Upper lobe of left lung (tissue), 6 donors: Measurements from ENCODE around the gene ZXDC. TPM values are rescaled to one million over a fixed set of nuclear protein-coding genes. Genes with fewer than 3 reads are reported as not detected.

Source experiments
- ATAC-seq, 2 donors: fragments of 200-7000 bp; cut with Tn5 transposase; one replicate each; pipeline ENCODE4 v1.9.1; 2022; ENCODE audit warnings: mild to moderate bottlenecking in 2 of 2, moderate library complexity in 2 of 2; ENCODE audit not compliant: low FRiP score in 2 of 2
- DNase-seq, 2 donors: peaks; one replicate each; pipeline ENCODE4 v3.0.0-alpha.2; 2019 to 2020
- H3K27ac ChIP-seq, 4 donors: fragments of 200-600 bp; sonication (generic); one replicate each; pipeline ENCODE4 v1.5.1; 2016 to 2019
- H3K27me3 ChIP-seq, 4 donors: fragments of 200-600 bp; sonication (generic); one replicate each; pipeline ENCODE4 v1.5.1; 2017 to 2019
- H3K36me3 ChIP-seq, 4 donors: fragments of 200-600 bp; sonication (generic); one replicate each; pipeline ENCODE4 v1.5.1; 2016 to 2019
- H3K4me1 ChIP-seq, 4 donors: fragments of 200-600 bp; sonication (generic); one replicate each; pipeline ENCODE4 v1.5.1; 2018 to 2019
- H3K4me3 ChIP-seq, 4 donors: fragments of 200-600 bp; sonication (generic); one replicate each; pipeline ENCODE4 v1.5.1; 2017 to 2019; ENCODE audit warnings: mild to moderate bottlenecking in 2 of 4, moderate library complexity in 1 of 4
- H3K9me3 ChIP-seq, 4 donors: fragments of 200-600 bp; sonication (generic); one replicate each; pipeline ENCODE4 v1.5.1; 2018 to 2019
- CTCF ChIP-seq, 6 experiments: fragments of 450-650 bp in 4 of 6; fragments of 200-600 bp in 2 of 6; sonication (generic) in 2 of 6; IDR thresholded peaks; one replicate each; pipeline ENCODE4 v1.5.1; 2016 to 2019; ENCODE audit warnings: antibody characterized with exemption in 6 of 6
- EP300 ChIP-seq, 4 donors: sonication (generic); formaldehyde crosslinking; IDR thresholded peaks; one replicate each; pipeline ENCODE4 v1.5.1; 2017; ENCODE audit warnings: antibody characterized with exemption in 4 of 4, control low read depth in 2 of 4
- POLR2A ChIP-seq, 4 donors: fragments of 450-650 bp; IDR thresholded peaks; one replicate each; pipeline ENCODE4 v1.5.1; 2016 to 2017; ENCODE audit warnings: antibody characterized with exemption in 4 of 4, mild to moderate bottlenecking in 2 of 4
- POLR2AphosphoS5 ChIP-seq, 2 donors: sonication (generic); formaldehyde crosslinking; IDR thresholded peaks; one replicate each; pipeline ENCODE4 v1.5.1; 2017; ENCODE audit warnings: antibody characterized with exemption in 2 of 2
- WGBS, 2 donors: methylation state at CpG; one replicate each; pipeline ENCODE4 v1.1.5; 2017 to 2018; 5-methylcytosine and 5-hydroxymethylcytosine counted together
- total RNA-seq, 6 donors: library from RNA; depleted of rRNA in 4 of 6; stranded (reverse); fragments of >200 nt in 4 of 6; gene quantifications; one replicate each; pipeline versions ENCODE4 v1.1.0 to v1.2.1, GENCODE V29; 2016 to 2021
- donor health status: DM: no; HTN: no; CAD: no; lungs with moderate emphysema.
- donor health status: DM: no; HTN: yes; CAD: no; lungs with severe emphysema.

ZXDC gene
- total RNA-seq, 6 donors from 2014 or later, result 35.9 to 112 (median 53.5) TPM

- H3K27me3 ChIP-seq, result no peaks in the 10 kb centered on the region
- H3K27ac ChIP-seq, result no peak overlapping the region
- no peak for ATAC-seq
- WGBS, 2 donors, result 67 to 93% methylated on average over 1 to 2 of the region's 6 CpGs
- no peak for TF ChIP-seq POLR2A (IDR thresholded peaks at IDR 0.05)
- TF ChIP-seq POLR2AphosphoS5 (IDR thresholded peaks at IDR 0.05), result no peak
- no peak for TF ChIP-seq EP300 (IDR thresholded peaks at IDR 0.05)
- TF ChIP-seq CTCF (IDR thresholded peaks at IDR 0.05), result no peak
- peaks cover 0 to 3% (median 0%) of the 10 kb centered on the region in 4 donors for H3K4me1 ChIP-seq
- H3K9me3 ChIP-seq, result no peaks in the 10 kb centered on the region
- H3K4me3 ChIP-seq, result no peak overlapping the region
- no peaks in the 10 kb centered on the region for H3K36me3 ChIP-seq
- no peak for DNase-seq
These were observed 40.7 kb upstream of the ZXDC start for GRCh38 chr3:126516152-126516935.

GRCh38 chr3:126515066-126515706 is 39.5 kb upstream of the ZXDC start:
- whole genome bisulfite sequencing, 2 donors, result 88 to 100% methylated on average over 5 to 8 of the region's 8 CpGs
- H3K4me3 ChIP-seq, result no peak overlapping the region
- H3K9me3 ChIP-seq, result no peaks in the 10 kb centered on the region
- ATAC-seq (no peak), DNase-seq (no peak)
- H3K27ac ChIP-seq, result no peak overlapping the region
- no peaks in the 10 kb centered on the region for H3K36me3 ChIP-seq
- no peaks in the 10 kb centered on the region for H3K27me3 ChIP-seq
- TF ChIP-seq POLR2AphosphoS5 (IDR thresholded peaks at IDR 0.05), result no peak
- TF ChIP-seq POLR2A (IDR thresholded peaks at IDR 0.05), result no peak
- TF ChIP-seq EP300 (IDR thresholded peaks at IDR 0.05), result no peak
- TF ChIP-seq CTCF (IDR thresholded peaks at IDR 0.05), result no peak
- peaks cover 0 to 3% (median 0%) of the 10 kb centered on the region in 4 donors for H3K4me1 ChIP-seq

GRCh38 chr3:126514161-126514560 is 38.5 kb upstream of the ZXDC start:
- TF ChIP-seq POLR2AphosphoS5 (IDR thresholded peaks at IDR 0.05) (no peak), EP300 (IDR thresholded peaks at IDR 0.05) (no peak), POLR2A (IDR thresholded peaks at IDR 0.05) (no peak), CTCF (IDR thresholded peaks at IDR 0.05) (no peak)
- ATAC-seq (no peak), DNase-seq (no peak)
- Histone ChIP-seq H3K27ac (no peak overlapping the region), H3K4me3 (no peak overlapping the region), H3K36me3 (no peaks in the 10 kb centered on the region), H3K4me1 (peaks cover 0 to 3% (median 0%) of the 10 kb centered on the region in 4 donors), H3K9me3 (no peaks in the 10 kb centered on the region), H3K27me3 (no peaks in the 10 kb centered on the region)
- 87 to 89% methylated on average over 9 to 11 of the region's 11 CpGs for WGBS, 2 donors

GRCh38 chr3:126512916-126513650 is 37.4 kb upstream of the ZXDC start:
- Histone ChIP-seq H3K9me3 (no peaks in the 10 kb centered on the region), H3K4me3 (no peak overlapping the region), H3K27ac (no peak overlapping the region), H3K27me3 (no peaks in the 10 kb centered on the region), H3K4me1 (peaks cover 0 to 3% (median 0%) of the 10 kb centered on the region in 4 donors), H3K36me3 (no peaks in the 10 kb centered on the region)
- no peak for DNase-seq
- ATAC-seq, result no peak
- WGBS, 2 donors, result 79 to 94% methylated on average over 9 to 12 of the region's 12 CpGs
- TF ChIP-seq POLR2A (IDR thresholded peaks at IDR 0.05) (no peak), CTCF (IDR thresholded peaks at IDR 0.05) (no peak), EP300 (IDR thresholded peaks at IDR 0.05) (no peak), POLR2AphosphoS5 (IDR thresholded peaks at IDR 0.05) (no peak)
